GM12892 (cell line): ENCODE results near the gene SDF4.

ENCODE experiments used
- POLR2A ChIP-seq: IDR thresholded peaks from 2 replicates; pipeline ENCODE4 v1.6.1; 2011; ENCODE audit warnings: low read depth, low read length, control low read depth
- POLR2AphosphoS5 ChIP-seq: IDR thresholded peaks from 2 replicates; pipeline ENCODE4 v1.6.1; 2011; ENCODE audit warnings: low read depth, low read length, control low read depth

- TF ChIP-seq POLR2AphosphoS5 (no peak), POLR2A (no peak)
These were observed 5.9 kb downstream of the SDF4 start for GRCh38 chr1:1225913-1226312.
